H1 (cell line): ENCODE results near the gene SPC25. TPM values are rescaled to one million over a fixed set of nuclear protein-coding genes. Genes with fewer than 3 reads are reported as not detected.

Experiments used
- CHD7 ChIP-seq: fragments of 300-600 bp; sonication (generic); IDR thresholded peaks from 2 replicates; pipeline ENCODE4 v1.7.1; 2012; ENCODE audit warnings: low read length, moderate library complexity, mild to moderate bottlenecking, inconsistent platforms; ENCODE audit not compliant: insufficient replicate concordance
- GABPA ChIP-seq: IDR thresholded peaks from 2 replicates; pipeline ENCODE4 v1.6.1; 2011; ENCODE audit warnings: mild to moderate bottlenecking, low read length, moderate library complexity, borderline replicate concordance; ENCODE audit not compliant: insufficient read depth
- POLR2AphosphoS5 ChIP-seq: IDR thresholded peaks from 2 replicates; pipeline ENCODE4 v1.6.1; 2011; ENCODE audit warnings: low read depth, low read length
- polyA plus RNA-seq, 7 experiments: library from polyadenylated mRNA; depleted of rRNA in 3 of 7; stranded (reverse) in 5 of 7; unstranded in 2 of 7; fragments of >200 nt in 5 of 7; fragments of 200-250 nt in 2 of 7; gene quantifications; 1 replicate in 5 of 7; 2 replicates in 1 of 7; 4 replicates in 1 of 7; pipeline versions ENCODE4 v1.2.1 to v1.2.3, GENCODE V29; 2011 to 2013; ENCODE audit warnings: missing spikeins in 2 of 7, mixed read lengths in 2 of 7
- total RNA-seq: library from RNA; stranded (reverse); fragmentation: NEBNext Ultra II Directional; extraction: Animal tissue kit (Norgen Biotek cat#: 25700); gene quantifications from 2 replicates; pipeline ENCODE4 v1.2.1, GENCODE V29; 2021

The SPC25 gene
- total and polyA plus RNA-seq, 2 of the 8 experiments (the other 6 are each of a cell fraction or from before 2014, with no cell fraction given) = 21.0 to 34.7 TPM

GRCh38 chr2:168892327-168892726, 2.1 kb upstream of the SPC25 start (continued):
- TF ChIP-seq CHD7 (no peak), GABPA (no peak), POLR2AphosphoS5 (no peak)
